ENCODE results near the gene PKIB.
"Not testable (repeated sequence)": the region's sequence is repeated elsewhere in the genome, so short reads cannot be mapped to it uniquely, and the experiment has no call there.

Gene PKIB

DNA sequence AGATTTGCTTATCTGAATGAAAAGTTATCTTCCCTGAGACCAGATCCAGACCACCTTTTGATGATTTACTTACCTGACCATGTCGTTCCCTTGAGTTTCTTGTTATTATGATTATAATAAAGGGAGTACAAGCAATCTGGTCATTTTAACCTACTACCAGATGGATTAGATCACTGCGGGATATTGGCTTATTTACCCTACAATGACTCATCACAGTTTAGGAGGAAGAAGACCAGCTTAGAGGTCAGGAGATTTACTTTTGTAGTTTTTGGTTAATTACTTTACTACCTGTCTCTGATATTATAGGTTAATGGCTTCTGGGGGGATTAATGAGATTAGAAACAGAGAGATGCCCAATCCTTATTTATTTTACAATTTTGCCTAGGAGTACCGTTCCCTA is 10.7 kb downstream of the PKIB start:
- peak; percentile 81 for DNase-seq (ENCODE audit: low spot score)

DNA sequence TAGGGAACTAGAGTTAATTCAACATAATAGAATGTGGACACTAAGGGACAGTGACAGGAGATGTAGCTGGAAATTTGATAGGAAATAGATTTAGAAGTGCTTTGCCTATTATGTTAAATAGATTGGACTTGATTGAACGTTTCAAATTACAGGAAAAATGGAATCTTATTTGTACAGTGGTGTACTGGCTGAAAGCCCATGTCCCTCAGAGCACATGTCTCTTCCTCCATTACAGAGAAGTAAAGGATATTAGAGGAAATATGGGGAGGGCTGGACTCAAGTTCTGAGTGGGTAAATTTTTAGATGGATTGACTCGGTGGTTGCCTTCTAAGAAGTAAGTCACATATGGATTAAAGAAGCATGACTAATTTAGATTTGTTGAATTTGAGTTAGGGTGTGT is 11.4 kb downstream of the PKIB start:
- no peak for DNase-seq (ENCODE audit: low spot score)

- no peak for DNase-seq (ENCODE audit: low spot score)
Measured at GRCh38 chr6:122622479-122622878, 12.3 kb downstream of the PKIB start.

GRCh38 chr6:122623279-122623678 is 13.1 kb downstream of the PKIB start:
- no peak for DNase-seq (ENCODE audit: low spot score)

DNA sequence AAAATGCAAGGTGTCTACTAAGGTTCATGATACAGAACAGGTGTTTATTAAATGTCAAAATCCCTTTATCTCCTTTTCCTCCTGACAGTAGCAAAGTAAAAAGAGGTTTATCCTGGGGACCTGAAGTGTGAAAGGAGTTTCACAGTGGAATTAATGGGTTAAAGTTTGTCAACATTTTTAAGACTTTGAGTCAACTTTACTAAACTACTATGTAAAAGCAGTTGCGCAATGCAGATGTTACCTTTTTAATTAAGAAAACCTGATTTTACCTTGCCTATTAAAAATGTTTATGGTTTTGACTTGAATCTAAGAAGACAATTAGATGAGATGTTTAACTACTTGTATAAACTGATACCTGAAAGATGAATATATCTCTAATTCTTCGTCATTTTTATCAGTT is 14.6 kb downstream of the PKIB start:
- no peak for DNase-seq (ENCODE audit: low spot score)

DNA sequence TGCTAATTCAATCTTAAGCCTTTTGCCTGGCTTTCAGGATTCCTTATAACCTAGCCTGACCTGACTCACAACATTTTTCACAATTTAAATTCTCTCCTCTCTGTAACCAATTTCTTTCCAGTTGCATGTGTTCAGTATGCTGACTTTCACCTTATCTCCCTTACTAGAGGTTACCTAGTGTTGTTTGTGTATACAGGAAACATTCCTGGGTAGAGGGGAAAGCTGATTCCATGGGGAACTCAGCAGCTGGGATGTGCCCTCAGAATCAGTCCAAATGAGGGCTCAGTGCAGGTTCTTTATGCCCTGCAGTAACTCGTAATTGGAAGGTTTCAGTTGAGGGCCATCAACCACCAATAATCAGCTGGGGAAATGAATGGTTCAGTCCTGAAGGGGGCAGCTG is 18.5 kb downstream of the PKIB start:
- DNase-seq (ENCODE audit: low spot score): no peak

- DNase-seq (ENCODE audit: low spot score): no peak
Measured at GRCh38 chr6:122631571-122632249, 21.5 kb downstream of the PKIB start.

- DNase-seq (ENCODE audit: low spot score): no peak
Measured at GRCh38 chr6:122640366-122640765, 30.2 kb downstream of the PKIB start.

- no peak for DNase-seq (ENCODE audit: low spot score)
Measured at GRCh38 chr6:122641819-122642218, 31.6 kb downstream of the PKIB start.

DNA sequence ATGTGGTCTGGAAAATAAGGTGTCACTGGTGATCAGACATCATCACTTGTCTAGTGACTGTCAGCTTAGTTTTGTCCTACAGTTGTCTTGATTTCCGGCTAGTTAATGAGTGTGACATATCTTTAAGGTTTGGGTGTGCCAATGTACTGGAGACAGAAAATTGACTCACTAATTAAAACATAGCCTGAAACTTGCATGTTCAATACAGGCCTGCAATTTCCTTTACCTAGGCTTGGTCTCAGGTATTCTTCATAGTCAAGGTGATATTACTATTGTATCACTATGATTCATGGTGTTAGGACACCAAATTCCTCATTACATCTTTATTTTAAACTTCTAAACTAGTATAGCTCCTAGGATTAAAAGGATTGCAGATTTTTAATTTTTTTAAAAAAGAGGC is 32.4 kb downstream of the PKIB start:
- not testable (repeated sequence) for DNase-seq (ENCODE audit: low spot score)

DNA sequence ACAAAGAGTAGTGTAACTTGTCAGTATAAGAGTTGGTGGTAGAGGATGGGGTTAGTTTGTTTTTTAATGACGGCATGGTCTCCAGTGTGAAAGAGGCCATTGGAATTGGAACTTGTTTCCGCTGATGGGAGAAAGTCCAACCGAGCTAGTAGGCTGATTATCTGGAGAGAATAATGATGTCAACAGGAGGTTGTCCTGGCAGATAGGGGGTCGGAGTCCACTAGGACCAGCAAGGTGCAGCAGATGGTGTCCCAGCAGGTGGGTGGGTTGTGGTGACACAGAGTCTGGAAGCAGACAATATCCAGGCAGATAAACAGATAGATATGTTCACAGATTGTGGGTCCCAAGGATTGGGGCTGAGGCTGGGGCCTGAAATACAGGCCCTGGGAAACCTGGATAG is 35.1 kb downstream of the PKIB start:
- peak; percentile 94 for DNase-seq (ENCODE audit: low spot score)

DNA sequence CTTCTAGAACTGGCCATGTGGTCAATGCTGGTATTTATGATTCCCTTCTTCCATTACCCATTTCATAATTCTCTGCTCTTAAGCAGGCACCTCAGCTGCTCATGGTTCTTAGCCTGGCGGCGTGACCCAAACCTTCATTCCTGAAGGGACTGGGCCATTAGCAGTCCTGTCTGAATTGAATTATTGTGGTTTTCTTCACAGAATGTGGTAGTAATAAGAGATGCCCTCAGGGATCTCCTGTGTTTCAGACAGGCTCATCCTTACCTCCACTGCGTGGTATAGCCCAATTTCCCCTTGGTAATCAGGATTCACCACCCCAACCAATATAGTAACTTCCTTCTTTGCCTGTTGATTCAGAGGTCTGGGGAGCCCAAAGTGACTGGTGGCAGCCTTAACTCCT is 37.6 kb downstream of the PKIB start:
- no peak for DNase-seq (ENCODE audit: low spot score)

DNA sequence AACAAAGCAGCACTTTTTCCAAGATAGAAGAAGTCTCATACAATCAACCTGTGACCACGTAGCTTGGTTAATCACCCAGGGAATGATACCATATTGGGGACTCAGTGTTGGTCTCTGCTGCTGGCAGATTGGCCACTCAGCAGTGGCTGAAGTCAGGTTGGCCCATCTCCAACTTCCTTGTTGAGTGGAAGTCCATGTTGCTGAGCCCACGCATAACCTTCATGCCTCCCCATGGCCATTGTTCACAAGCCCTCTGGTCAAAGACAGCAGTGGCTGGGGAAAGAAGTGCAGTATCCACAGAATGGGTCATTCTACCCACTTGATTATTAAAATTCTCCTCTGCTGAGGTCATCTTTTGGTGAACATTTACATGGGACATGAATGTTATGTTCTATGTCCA is 38.5 kb downstream of the PKIB start:
- DNase-seq (ENCODE audit: low spot score): no peak

DNA sequence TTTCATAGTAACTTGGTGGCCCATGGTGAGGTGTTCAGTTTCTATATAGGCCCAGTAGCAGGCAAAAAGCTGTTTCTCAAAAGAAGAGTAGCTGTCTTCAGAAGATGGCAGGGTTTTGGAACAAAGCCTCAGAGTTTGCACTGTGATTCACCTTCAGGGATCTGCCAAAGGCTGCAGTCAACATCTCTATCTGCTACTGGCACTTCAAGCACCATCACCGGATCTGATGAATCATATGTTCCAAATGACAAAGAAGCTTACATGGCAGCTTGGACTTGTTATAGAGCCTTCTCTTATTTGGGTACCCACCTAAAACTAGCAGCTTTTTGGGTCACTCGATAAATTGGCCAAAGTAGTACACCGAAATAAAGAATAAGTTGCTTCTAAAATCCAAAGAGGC is 39.5 kb downstream of the PKIB start:
- DNase-seq (ENCODE audit: low spot score): no peak

- DNase-seq (ENCODE audit: low spot score): no peak
Measured at GRCh38 chr6:122650403-122650802, 40.2 kb downstream of the PKIB start.

DNA sequence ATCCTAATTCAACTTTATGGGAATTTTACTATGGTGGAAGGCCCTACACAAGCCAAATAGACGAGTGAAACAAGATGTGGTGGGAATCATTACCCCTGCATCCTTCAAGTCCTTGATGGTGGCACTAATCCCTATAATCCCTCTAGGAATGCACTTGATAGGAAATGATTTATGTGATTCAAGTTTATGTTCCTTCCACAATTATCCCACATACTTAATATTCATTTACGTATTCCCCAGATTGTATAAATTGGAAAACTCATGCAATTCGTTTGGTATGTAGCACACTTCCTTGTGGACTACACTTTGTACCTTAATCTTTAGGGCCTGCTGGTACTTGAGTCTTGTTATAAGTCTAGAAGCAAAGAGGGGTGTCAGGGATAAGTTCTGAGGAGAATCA is 40.8 kb downstream of the PKIB start:
- DNase-seq (ENCODE audit: low spot score): no peak

DNA sequence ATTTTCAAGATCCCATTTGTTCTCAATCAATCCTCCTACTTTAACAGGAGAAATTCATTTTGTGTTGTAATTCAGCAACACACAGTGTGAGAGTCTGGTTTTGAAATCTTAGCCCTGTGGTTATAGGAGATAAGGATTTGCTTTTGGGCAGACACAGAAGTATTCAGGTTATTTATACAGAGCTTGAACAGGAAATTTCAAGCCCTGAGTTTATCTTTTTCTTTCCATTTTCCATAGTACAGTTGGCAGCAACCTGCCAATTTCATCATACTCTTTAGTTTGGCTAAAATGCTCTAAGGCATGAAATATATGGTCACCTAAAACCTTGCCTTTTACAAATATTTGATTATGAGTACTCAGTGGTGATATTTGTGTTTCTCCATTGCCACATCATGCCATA is 41.4 kb downstream of the PKIB start:
- no peak for DNase-seq (ENCODE audit: low spot score)

- no peak for DNase-seq (ENCODE audit: low spot score)
Measured at GRCh38 chr6:122652431-122652830, 42.2 kb downstream of the PKIB start.

DNA sequence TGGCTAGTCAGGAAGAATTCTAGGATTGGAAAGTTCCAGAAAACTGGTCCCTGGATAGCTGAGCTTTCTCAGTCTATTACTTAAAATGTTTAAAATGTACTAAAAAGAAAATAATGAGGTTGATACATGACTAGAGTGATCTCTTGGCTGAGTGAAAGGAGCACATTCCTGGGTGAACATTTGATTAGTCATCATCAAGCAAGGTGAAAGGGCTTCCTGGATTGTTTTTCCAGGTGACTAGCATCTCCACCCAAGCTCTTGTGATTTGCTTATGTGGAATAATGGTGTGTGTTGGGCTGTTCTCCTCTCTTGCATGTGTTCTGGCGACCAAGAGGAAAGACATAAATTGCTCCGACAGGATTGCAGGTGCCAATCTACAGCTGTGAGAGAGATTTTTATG is 42.9 kb downstream of the PKIB start:
- no peak for DNase-seq (ENCODE audit: low spot score)

- no peak for DNase-seq (ENCODE audit: low spot score)
Measured at GRCh38 chr6:122654012-122654411, 43.8 kb downstream of the PKIB start.

- DNase-seq (ENCODE audit: low spot score): no peak
Measured at GRCh38 chr6:122657601-122658000, 47.4 kb downstream of the PKIB start.

DNA sequence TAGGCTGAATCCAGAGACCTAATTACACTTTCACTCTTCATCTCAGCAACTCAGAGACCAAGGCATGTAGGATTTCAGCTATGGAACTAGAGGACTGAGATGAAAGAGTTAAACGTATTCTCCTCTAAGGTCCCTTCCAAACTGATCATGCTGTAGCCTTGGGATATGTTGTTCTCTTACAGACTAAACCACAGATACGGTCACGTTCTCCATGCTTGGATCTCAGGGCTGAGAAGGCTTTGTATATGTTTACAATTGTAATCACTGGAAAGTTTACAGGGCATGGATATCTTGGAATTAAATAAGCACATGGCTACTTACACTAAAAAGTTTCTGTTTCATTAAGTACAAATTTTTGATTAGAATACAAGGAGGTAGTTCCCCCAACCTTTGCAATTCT is 50.1 kb downstream of the PKIB start:
- DNase-seq (ENCODE audit: low spot score): no peak

DNA sequence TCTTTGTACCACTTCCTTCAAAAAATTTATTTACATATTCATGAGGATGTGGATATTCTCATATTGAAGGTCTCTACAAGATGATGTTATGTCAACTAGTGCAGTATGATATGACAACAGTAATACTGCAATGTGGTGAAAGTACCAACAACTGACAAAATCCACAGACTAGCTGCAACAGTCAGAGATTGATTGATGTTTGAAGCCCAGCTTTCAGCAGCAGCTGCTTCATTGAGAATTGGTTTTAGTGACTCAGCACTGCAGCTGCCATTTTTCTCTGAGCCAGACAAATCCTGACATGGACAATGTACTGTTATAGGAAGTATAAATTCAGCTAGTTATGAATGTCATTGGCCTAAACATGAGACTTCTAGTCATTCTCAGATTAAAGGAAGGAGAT is 53.8 kb downstream of the PKIB start:
- no peak for DNase-seq (ENCODE audit: low spot score)

DNA sequence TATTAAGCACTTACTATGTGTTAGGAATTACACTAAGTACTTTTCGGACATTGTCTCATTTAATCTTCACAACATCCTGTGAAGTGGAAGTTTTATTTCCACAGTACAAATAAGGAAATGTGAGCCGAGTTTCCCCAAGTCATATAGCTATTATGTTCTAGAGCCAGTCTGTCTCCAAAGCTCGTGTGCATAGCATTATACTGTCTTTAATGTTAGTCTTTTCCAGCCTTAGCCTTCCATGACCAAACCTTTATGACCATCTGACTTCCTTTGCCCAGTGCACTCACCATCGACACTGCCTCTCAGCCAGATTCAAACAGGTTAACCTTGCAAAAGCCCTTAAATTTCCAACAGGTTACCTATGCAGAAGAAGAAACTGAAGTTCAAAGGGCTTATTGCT is 55.7 kb downstream of the PKIB start:
- no peak for DNase-seq (ENCODE audit: low spot score)

DNA sequence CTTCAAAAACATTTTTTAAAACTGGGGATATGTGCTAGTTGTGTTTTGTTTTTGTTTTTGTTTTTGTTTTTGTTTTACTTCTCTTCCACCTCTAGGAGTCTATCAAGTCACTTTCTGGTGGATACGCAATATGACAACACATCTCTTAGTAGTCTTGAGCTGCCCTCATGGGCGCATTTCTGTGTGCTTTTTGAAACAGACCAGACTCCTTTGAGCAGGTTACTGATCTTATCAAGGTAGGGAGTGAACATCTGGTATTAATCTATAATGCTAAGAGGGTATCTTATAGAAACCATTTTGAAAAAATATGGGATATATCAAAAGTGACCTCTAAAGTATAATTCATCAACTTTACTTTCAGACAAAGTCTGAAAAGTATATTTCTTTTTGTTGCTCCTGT is 56.2 kb downstream of the PKIB start:
- DNase-seq (ENCODE audit: low spot score): no peak

Data from cerebellar cortex (tissue), 1 donor.